Natural killer cell (primary cell): ENCODE data around the gene PWWP2B. TPM values are rescaled to one million over a fixed set of nuclear protein-coding genes. Genes with fewer than 3 reads are reported as not detected.

Experiments
- ATAC-seq, 3 donors: fragments of 150-1000 bp in 2 of 3; fragments of 200-7000 bp in 1 of 3; cut with Tn5 transposase; 1 replicate in 1 of 3; 2 replicates in 2 of 3; pipeline ENCODE4 v1.10.0; 2021; ENCODE audit warnings: mild to moderate bottlenecking in 2 of 3, moderate library complexity in 2 of 3
- DNase-seq, 2 donors: peaks; one replicate each; pipeline versions ENCODE4 v3.0.0 to v3.0.0-alpha.2; 2013 to 2021; ENCODE audit warnings: mixed read lengths in 1 of 2
- H3K27ac ChIP-seq: one replicate; pipeline ENCODE4 v1.5.1; 2013; ENCODE audit warnings: mild to moderate bottlenecking, low read length
- H3K27me3 ChIP-seq: one replicate; pipeline ENCODE4 v1.6.1; 2013; ENCODE audit warnings: low read length; ENCODE audit not compliant: control insufficient read depth, insufficient read depth
- H3K36me3 ChIP-seq: one replicate; pipeline ENCODE4 v1.6.1; 2013; ENCODE audit warnings: low read length; ENCODE audit not compliant: control insufficient read depth, insufficient read depth
- H3K4me1 ChIP-seq: one replicate; pipeline ENCODE4 v1.6.1; 2013; ENCODE audit warnings: low read length; ENCODE audit not compliant: control insufficient read depth, insufficient read depth
- H3K4me3 ChIP-seq: one replicate; pipeline ENCODE4 v1.5.1; 2013; ENCODE audit warnings: low read length
- H3K9me3 ChIP-seq: one replicate; pipeline ENCODE4 v1.6.1; 2013; ENCODE audit warnings: low read length; ENCODE audit not compliant: control insufficient read depth, insufficient read depth
- H3K27ac Mint-ChIP-seq, 2 donors: one replicate each; pipeline ENCODE4 v1.8.0; 2022; ENCODE audit warnings: mild to moderate bottlenecking in 2 of 2, mixed read lengths in 2 of 2, moderate library complexity in 1 of 2
- H3K27me3 Mint-ChIP-seq, 2 donors: one replicate each; pipeline ENCODE4 v1.8.0; 2022; ENCODE audit warnings: low read depth in 2 of 2, mixed read lengths in 2 of 2
- H3K36me3 Mint-ChIP-seq: one replicate; pipeline ENCODE4 v1.8.0; 2022; ENCODE audit warnings: mixed read lengths
- H3K4me1 Mint-ChIP-seq, 2 donors: one replicate each; pipeline ENCODE4 v1.8.0; 2022; ENCODE audit warnings: mixed read lengths in 2 of 2
- H3K4me3 Mint-ChIP-seq: one replicate; pipeline ENCODE4 v1.8.0; 2022; ENCODE audit warnings: mild to moderate bottlenecking, moderate library complexity, mixed read lengths
- H3K9me3 Mint-ChIP-seq, 2 donors: one replicate each; pipeline ENCODE4 v1.8.0; 2022; ENCODE audit warnings: mixed read lengths in 2 of 2
- WGBS: methylation state at CpG from one replicate; pipeline ENCODE4 v1.1.7; 2013; ENCODE audit warnings: missing lambda C conversion rate; ENCODE audit not compliant: insufficient coverage; 5-methylcytosine and 5-hydroxymethylcytosine counted together
- intact Hi-C: fragments of 100-400 bp; cut with micrococcal nuclease; formaldehyde crosslinking; loops from one replicate; pipeline ENCODE4 v1.14.2; 2022
- total RNA-seq, 4 donors: library from RNA; stranded (reverse); fragments of 120-200 nt in 1 of 4; gene quantifications; one replicate each; pipeline versions ENCODE4 v1.2.3 to v1.2.4, GENCODE V29; 2013 to 2022
- TF ChIP-seq, protein P1 (sequence below): fragments of 200-600 bp; IDR thresholded peaks from one replicate; pipeline ENCODE4 v1.8.0; 2022; ENCODE audit warnings: antibody characterized with exemption

Gene PWWP2B
- total RNA-seq, 3 donors from 2014 or later (not counting 1 experiment from before 2014, with no cell fraction given), result 23.7 to 29.5 (median 24.4) TPM

DNA sequence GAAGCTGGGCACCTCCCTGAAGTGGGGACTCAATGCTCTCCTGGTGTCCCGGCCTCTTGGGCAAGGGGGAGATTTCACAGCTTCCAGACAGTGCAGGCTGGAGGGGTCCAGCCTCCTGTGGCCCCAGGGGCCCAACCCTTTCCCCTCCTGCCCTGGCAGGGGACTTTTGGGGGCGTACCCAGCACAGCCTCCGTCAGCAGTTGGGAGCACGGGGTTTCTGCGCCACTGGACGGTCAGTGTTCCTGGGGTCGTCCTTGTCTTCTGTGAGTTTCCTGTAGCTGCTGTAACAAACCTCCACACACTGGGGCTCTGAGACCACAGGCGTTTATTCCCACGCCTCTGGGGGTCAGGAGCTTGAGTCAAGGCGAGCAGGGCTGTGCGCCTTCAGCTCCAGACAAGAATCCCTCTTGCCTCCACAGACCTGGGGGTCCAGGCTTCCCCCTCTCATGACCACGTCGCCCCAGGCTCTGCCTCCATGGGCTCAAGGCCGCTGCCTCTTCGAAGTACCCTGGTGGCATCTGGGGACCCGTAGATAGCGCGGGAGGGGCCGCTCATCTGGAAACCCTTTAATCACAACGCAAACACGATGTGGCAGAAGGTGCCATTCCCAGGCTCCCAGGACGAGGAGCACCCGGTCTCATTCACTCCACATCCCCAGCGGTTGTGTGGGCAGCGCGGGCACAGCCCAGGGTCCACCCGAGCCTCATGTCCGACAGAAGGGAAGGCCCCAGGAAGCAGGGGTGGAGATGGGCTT, 14.0 kb downstream of the PWWP2B start:
- Mint-ChIP-seq H3K4me3 (no peak overlapping the region), H3K9me3 (no peaks in the 10 kb centered on the region), H3K36me3 (no peaks in the 10 kb centered on the region), H3K27me3 (no peaks in the 10 kb centered on the region), H3K4me1 (peaks cover 27 to 64% of the 10 kb centered on the region in 2 donors), H3K27ac (peak overlapping the region in 1 of 2 donors; percentile 16)
- Histone ChIP-seq H3K27ac (no peak overlapping the region), H3K27me3 (no peaks in the 10 kb centered on the region), H3K9me3 (no peaks in the 10 kb centered on the region), H3K36me3 (peaks cover 10% of the 10 kb centered on the region), H3K4me1 (peaks cover 50% of the 10 kb centered on the region), H3K4me3 (no peak overlapping the region)
- ATAC-seq (no peak), DNase-seq (no peak)
- TF ChIP-seq, protein P1, sequence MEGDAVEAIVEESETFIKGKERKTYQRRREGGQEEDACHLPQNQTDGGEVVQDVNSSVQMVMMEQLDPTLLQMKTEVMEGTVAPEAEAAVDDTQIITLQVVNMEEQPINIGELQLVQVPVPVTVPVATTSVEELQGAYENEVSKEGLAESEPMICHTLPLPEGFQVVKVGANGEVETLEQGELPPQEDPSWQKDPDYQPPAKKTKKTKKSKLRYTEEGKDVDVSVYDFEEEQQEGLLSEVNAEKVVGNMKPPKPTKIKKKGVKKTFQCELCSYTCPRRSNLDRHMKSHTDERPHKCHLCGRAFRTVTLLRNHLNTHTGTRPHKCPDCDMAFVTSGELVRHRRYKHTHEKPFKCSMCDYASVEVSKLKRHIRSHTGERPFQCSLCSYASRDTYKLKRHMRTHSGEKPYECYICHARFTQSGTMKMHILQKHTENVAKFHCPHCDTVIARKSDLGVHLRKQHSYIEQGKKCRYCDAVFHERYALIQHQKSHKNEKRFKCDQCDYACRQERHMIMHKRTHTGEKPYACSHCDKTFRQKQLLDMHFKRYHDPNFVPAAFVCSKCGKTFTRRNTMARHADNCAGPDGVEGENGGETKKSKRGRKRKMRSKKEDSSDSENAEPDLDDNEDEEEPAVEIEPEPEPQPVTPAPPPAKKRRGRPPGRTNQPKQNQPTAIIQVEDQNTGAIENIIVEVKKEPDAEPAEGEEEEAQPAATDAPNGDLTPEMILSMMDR, result no peak
- 86% methylated on average over 28 of the region's 28 CpGs for WGBS
- intact Hi-C loops, result no loop called here

DNA sequence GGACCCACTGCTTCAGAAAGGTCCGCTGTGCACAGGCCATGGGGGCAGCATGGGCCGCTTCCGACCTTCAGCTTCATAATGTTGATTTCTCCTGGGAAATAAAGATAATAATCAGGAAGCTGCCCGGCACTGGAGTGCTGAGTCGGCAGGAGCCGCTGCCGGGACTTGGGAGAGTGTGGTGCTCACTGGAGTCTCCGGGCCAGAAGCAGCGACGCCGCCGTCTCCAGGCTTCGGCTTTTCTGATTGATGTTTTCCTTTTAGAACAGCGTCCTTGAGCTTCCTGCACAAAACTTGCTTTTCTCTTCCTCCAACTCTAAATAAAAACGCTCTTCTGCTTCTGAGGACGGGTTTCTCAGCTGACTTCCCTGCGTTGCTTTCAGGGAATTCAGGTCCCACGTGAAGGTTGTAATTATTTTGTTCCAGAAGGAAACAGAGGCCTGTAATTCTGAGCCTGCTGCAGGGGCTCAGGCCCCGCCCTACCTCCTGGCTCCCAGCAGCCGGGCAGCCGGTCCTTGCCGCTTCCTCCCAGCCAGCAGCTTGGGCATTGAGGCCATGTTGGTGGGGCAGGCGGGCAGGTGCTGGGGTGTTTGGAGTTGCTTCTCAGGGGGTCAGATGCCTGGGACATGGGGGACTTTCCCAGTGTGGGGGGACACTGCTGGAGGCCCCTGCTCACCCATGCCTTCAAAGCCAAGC, 14.7 kb downstream of the PWWP2B start:
- no peak for DNase-seq
- no peak overlapping the region for H3K4me3 ChIP-seq
- intact Hi-C loops, result no loop called here
- H3K4me1 ChIP-seq, result peaks cover 48% of the 10 kb centered on the region
- peaks cover 27 to 61% of the 10 kb centered on the region in 2 donors for H3K4me1 Mint-ChIP-seq
- TF ChIP-seq, protein P1, result no peak
- no peaks in the 10 kb centered on the region for H3K27me3 ChIP-seq
- 58% methylated on average over 23 of the region's 23 CpGs for WGBS
- H3K27me3 Mint-ChIP-seq, result no peaks in the 10 kb centered on the region
- H3K4me3 Mint-ChIP-seq, result peak overlapping the region; percentile 9
- H3K36me3 Mint-ChIP-seq, result no peaks in the 10 kb centered on the region
- no peaks in the 10 kb centered on the region for H3K9me3 Mint-ChIP-seq
- peaks cover 4% of the 10 kb centered on the region for H3K36me3 ChIP-seq
- no peaks in the 10 kb centered on the region for H3K9me3 ChIP-seq
- H3K27ac Mint-ChIP-seq, result peak overlapping the region in 1 of 2 donors; percentile 16
- no peak for ATAC-seq
- no peak overlapping the region for H3K27ac ChIP-seq

DNA sequence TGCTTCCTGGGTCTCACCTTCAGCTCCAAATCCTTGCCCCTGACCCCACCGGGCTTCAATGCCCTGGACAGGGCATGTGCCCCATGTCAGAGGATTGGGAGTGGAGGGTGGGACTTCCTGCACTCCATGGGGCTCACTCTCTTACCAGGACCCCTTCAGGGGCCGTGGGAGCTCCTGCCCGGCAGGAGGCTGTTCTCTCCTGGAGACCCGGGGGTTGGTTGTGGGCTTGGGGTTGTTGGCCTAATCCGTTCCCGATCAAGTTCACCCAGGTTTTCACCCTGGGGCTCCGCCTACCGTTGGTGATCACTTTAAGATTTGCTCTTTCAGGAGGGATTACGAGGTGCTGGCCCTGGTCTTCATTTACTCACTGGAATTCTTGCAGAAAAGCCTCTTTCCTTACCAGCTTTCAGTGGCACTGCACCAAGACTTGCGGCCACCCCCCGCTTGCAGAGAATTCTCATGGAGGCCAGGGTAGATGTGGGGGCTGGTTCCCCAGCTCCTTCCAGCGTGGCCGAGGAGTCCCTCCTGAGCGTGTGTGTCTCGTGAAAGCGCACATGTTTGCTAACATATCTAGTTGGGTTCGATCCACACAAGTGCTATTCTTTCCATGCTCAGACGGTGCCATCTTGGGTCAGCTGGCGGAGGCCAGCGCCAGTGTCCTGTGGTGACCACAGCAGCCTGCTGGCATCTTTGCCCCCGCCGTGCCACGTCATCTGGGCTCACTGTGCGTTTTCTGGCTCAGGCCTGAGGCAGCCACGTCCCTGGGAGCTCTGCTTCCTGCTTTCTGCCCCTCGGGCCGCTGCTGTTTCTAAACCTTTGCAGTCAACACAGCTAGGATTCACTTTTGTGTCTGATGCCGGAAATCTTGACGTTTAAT, 15.6 kb downstream of the PWWP2B start:
- no peaks in the 10 kb centered on the region for H3K36me3 Mint-ChIP-seq
- WGBS, result 79% methylated on average over 26 of the region's 29 CpGs
- H3K27me3 Mint-ChIP-seq, result no peaks in the 10 kb centered on the region
- no peak for ATAC-seq
- no peak overlapping the region for H3K4me3 Mint-ChIP-seq
- TF ChIP-seq, protein P1, result no peak
- Histone ChIP-seq H3K9me3 (no peaks in the 10 kb centered on the region), H3K27ac (no peak overlapping the region), H3K27me3 (no peaks in the 10 kb centered on the region), H3K36me3 (peaks cover 4% of the 10 kb centered on the region), H3K4me1 (peaks cover 48% of the 10 kb centered on the region), H3K4me3 (no peak overlapping the region)
- H3K27ac Mint-ChIP-seq, result peak overlapping the region; percentile 35 to 48
- no peaks in the 10 kb centered on the region for H3K9me3 Mint-ChIP-seq
- H3K4me1 Mint-ChIP-seq, result peaks cover 27 to 53% of the 10 kb centered on the region in 2 donors
- DNase-seq, result no peak
- intact Hi-C loops, result no loop called here
